RPMI8226 (cell line): ENCODE measurements around the gene PRKG1.
"Not testable (repeated sequence)": the region's sequence is repeated elsewhere in the genome, so short reads cannot be mapped to it uniquely, and the experiment has no call there.

Source experiments
- DNase-seq: peaks from one replicate; pipeline ENCODE4 v3.0.0-alpha.2; 2015

PRKG1 gene

GRCh38 chr10:51447119-51447518 is 372.8 kb downstream of the PRKG1 start:
- no peak for DNase-seq

- DNase-seq: not testable (repeated sequence)
Observed at GRCh38 chr10:51455762-51456161, 381.5 kb downstream of the PRKG1 start.

- DNase-seq: no peak
Observed at GRCh38 chr10:51459476-51459875, 385.2 kb downstream of the PRKG1 start.

DNA sequence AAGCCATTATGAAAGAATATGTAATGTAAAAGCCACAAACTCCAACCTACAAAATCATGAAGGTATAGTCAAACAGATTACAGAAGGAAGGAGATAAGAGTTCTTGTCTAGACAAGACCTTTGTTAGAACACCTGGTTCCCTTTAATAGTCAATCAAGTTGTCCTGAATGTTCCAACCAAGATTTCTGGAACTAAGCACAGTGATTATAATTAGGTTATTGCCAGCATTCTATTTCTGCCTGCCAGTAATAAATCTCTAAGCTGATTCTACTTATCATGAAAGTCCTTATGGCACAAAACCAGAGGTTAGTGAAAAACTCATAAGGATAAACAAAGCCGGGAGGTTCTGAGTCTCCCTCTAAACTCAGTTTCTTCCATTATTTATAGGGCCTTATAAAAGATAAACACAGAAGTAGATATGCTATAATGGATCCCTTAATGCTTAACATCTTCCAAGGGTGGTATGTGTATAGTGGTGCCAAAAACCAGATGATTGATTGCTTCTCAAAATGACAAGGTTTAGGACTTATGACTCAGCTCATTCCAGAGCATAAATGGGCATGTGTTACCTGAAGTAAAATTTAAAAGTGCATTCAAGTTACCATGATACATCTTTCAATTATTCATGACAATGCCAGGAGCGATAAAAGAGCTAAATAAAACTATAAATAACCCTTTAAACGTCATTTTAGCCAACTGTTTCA is 387.9 kb downstream of the PRKG1 start:
- no peak for DNase-seq

DNA sequence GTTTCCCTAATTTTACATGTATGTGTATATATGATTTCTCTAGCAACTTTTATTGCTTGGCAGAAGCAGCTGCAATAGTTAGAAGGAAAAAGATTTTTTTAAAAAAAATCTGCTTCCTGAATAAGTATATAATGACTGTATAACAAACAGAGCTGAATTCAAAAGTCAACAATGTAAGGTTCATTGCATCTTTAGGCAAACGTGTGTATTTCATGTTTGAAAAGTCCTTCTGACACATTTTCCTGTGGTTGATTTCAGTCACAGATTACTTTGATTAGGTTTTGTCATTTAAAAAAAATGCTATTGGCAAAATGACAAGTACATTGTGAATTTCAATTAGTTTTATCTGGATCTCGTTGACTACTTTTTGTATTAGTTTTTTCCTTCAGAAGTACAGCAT is 394.1 kb downstream of the PRKG1 start:
- no peak for DNase-seq

- DNase-seq: no peak
Observed at GRCh38 chr10:51469686-51470085, 395.4 kb downstream of the PRKG1 start.

- no peak for DNase-seq
Observed at GRCh38 chr10:51471271-51471670, 397.0 kb downstream of the PRKG1 start.

DNA sequence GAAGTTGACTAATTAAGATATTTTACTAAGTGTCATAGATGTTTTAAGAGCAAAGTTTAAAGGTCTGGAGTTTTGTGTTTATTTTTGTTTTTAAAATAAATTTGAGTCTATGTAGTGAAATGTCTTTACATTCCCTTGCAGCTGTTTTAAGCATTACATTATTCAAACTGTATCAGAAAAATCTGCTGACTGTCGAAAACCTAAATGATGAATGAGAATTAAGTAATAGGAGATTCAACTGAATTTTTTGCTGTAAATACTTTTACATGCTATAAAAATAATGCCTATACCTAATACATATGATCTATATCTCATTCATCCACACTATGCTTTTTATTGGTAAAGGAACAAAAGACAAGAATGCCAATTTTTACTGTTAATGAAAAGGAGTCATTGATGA is 397.9 kb downstream of the PRKG1 start:
- DNase-seq: no peak

DNA sequence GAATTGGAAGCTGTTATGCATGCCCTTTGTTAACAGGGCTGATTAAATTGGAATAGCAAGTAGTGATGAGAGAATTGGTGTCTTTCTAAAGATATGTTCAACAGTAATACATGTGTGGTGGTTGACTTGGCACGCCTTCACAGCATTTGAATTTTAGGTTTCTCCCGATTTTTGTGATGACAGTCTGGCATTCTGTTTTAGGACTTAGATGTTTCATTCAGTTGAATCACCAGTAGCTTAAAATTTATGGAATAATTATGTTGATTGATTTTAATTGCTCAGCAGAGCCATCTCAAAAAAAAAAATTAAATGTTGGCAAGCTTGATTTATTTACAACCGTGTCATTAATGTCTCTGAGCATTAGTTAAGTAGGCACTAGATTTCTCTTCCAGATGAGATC is 405.4 kb downstream of the PRKG1 start:
- DNase-seq: no peak

GRCh38 chr10:51485668-51486067 is 411.4 kb downstream of the PRKG1 start:
- DNase-seq: no peak

GRCh38 chr10:51487576-51487975 is 413.3 kb downstream of the PRKG1 start:
- no peak for DNase-seq

DNA sequence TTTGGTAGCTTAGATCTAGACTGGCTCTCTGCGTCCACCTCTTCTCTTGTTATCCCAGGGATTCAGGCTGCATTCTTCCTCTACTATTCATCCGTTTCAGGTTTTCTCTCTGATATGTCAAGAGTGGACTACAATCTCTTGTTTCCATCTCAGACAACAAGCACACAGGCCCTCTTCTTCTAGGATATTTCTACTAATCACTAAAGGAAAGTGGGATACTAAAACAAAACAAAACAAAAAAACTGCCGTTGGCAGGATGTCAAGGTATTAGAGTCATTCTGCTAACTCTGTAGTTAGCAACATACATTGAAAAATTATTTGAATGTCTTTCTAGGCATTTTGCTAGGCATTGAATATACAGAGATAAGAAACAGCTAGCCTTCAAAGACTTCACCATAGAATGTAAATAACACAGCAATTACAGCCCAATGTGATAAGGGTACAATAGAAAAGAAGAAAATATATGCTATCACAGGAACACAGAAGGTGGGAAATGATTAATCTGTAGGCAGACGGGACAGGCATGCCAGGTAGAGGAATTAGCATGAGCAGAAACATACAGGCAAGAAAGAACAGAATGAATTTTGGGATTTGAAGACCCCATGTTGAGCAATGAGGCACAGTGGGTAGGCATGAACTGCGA is 414.6 kb downstream of the PRKG1 start:
- no peak for DNase-seq

DNA sequence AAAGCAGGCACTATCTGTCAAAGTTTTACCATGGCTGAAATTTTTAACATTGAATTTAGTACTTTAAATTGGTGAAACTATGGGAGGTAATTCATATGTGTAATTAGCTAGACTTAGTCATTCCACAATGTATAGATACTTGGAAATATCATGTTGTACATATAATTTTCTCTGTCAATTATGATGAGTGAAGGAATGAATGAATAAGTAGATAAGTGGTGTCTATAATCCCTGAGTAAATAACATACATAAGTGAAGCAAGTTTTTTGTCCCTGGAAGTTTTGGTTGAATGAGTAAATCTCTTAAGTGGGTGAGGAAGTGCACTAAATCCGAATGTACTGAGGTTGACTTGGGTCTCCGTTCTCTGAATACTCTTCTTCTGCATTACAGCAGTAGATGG is 424.1 kb downstream of the PRKG1 start:
- no peak for DNase-seq

DNA sequence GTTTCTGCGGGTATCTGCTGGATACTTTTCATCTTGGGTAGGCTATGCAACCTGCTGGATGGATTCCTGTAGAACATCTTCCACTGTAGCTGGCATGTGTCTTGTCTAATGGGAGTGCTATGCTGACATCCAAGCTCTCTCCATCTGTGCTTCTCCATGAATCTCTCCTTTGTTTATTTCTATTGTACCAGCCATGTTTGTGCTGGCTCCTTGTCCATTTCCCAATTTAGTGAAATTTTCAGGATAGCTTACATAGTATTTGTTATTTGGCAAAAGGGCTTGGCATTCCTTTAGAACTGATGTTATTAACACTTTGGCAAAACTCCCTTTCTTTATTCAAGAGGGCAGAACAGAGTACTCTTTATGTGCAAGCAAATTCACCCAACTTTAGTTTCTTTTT is 427.1 kb downstream of the PRKG1 start:
- DNase-seq: no peak

GRCh38 chr10:51502124-51502523 is 427.8 kb downstream of the PRKG1 start:
- no peak for DNase-seq

DNA sequence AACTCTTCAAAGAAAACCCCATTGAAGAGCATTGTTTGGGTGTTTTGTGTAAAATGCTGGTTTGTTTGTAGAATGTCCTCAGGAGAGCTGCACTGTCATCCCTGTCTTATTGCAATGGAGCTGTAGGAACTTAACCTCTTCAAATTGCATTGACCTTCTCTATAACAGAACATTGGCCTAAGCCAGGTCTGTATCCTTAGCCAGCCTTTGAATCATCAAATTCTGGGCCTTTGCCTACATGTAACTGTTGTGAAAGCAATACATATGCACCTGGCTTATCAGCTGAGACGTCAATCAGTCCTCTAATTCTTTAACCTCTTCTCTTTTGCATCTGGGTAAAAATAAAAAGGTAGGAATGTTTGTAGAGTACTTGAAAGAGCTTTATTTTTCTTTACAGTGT is 429.1 kb downstream of the PRKG1 start:
- no peak for DNase-seq

DNA sequence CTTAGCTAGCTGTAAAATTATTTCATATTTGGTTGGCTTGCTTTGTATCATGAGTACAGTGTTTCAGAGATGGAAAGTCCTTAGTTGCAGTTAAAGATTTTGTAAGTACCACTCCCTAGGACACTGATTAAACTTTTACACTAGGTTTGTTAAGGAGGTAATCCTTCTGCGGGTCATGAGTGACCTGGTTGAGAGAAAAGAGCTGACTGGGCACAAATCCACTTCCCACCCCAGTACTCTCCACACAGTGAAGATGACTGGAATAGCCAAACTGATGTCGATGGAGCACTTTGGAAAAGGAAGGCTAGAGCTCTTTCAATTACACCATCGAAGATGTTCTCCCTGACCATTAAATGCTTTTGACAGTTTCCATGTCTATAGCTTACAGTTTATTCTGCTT is 433.2 kb downstream of the PRKG1 start:
- no peak for DNase-seq

DNA sequence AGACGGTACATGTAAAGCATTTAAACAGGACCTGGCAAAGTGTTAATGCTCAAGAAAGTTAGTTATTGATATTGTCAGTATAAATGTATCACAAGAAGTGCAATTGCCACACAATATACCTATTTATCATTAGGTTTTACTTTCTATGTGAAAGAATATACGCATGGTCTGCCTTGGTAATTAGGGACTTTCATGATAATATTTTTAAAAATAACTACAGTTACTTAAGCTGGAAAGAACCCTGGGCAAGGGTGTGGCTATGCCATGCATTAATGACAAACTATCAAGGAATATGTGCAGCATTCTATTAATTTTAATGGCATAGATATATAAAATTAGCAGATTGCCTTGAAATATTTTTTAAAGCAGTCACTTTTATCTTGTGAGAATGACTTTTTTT is 433.9 kb downstream of the PRKG1 start:
- no peak for DNase-seq

DNA sequence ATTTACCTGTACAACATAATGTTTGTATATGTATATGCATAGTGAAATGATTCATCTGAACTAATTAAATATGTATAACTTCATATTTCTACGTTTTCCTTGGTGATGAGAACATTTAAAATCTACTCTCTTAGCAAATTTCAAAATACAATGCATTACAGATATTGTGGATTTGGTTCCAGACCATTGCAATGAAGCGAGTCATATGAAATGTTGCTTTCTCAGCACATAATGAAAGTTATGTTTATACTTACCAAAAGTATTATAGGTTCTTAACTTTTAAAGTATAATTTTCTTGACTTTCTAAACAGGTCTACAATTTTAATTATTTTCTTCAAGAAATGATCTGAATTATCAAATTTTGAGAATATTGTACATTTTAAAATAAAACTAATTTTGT is 435.9 kb downstream of the PRKG1 start:
- DNase-seq: no peak

- DNase-seq: no peak
Observed at GRCh38 chr10:51521605-51522004, 447.3 kb downstream of the PRKG1 start.

DNA sequence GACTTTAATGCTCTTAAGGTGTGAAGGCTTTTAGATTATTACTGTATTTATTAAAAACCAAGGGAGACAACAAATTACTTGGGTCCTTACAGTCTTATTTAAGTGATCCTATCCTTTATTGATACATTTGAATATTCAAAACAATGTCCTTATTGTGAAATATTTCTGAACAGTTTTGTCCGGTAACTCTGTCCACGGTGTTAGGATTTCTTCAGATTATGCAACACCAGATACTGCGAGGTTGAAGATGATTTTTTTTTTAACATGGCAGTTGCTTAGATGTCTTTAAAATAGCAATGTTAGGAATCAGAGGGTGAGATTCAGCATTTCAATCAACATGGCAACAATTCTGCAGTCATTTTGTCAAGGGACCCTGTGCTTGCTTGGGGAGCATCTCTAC is 448.6 kb downstream of the PRKG1 start:
- no peak for DNase-seq

DNA sequence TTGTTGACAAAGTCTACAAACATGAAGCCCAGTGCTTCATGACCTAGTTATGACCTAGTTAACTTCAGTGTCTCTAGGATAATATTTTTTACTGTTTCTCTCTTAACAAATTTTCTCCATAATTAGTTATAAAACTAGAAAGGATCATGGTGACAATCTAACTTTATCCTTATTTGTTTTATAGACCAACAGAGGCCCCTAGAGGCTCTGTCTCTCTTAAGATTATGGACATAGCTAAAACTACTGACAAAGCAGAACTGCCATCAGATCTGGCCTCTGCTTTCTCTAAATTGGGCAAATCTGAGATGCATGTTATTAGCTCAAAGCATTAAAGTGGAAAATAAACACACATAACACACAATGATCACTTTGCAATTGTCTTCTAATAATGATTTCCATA is 449.2 kb downstream of the PRKG1 start:
- DNase-seq: no peak

- DNase-seq: no peak
Observed at GRCh38 chr10:51524041-51524440, 449.8 kb downstream of the PRKG1 start.

DNA sequence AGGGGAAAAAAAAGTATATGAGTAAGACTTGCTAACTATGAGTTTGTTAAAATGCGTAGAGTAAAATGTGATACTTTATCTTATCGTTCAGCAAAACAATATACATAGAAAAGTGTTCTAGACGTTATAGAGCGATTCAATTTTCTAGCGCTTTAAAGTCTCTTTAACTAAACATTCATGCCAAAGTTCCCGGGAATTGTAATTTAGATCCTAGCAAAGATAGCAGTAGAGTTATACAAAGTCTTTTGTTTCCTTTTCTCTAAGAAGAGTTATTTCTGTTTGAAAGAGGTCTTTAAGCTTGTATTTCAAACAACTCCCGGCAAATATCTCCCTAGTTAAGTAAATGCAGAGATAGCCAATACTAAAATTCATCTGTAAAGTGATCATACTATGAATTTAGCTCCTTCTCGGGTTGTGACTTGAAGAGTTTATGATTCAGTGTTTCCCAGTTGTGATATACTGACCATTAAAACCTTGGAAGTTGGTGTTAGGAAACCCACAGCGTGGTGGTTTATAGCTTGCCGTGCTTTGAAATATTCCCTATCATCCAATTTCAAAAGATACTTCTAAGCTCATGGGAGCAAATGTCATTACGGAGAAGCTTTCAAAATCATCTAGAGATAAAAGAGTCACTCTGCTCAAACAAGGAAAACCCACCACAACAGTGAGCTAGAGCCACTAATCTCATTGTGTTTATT is 453.4 kb downstream of the PRKG1 start:
- no peak for DNase-seq
